GM18951 (cell line): ENCODE data around the gene TMEM151B.

Experiments used
- POLR2A ChIP-seq: IDR thresholded peaks from 4 replicates; pipeline ENCODE4 v1.6.1; 2011; ENCODE audit warnings: mild to moderate bottlenecking; ENCODE audit not compliant: insufficient read length, insufficient read depth; ENCODE audit errors: extremely low read depth
- in situ Hi-C: fragments of 300-500 bp; cut with MboI; formaldehyde crosslinking; loops from one replicate; pipeline ENCODE4 v1.12.0; 2022; ENCODE audit warnings: low sequenced_read_pairs, mixed read lengths, inconsistent platforms; ENCODE audit not compliant: unreplicated experiment

The TMEM151B gene

DNA sequence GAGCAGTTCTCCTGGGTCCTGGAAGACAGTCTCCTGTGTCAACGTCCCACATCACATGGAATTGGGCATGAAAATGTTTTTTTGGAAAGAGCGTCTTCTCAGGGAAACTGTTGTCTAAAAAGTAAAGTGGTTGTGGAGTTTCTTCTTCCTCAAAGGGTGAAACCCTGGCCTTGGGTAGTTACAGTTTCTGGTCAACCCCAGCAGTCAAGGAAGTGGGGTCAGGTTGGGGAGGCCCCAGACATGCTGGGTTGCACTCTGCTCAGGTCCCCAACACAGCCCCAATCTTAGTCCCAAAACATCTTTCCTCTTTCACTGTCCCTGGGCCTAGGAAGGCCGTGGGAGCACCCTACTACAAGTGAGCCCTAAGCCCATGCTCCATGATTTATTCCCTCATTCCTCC is 3.9 kb upstream of the TMEM151B start:
- no peak for TF ChIP-seq POLR2A
- in situ Hi-C loops: no loop called here

DNA sequence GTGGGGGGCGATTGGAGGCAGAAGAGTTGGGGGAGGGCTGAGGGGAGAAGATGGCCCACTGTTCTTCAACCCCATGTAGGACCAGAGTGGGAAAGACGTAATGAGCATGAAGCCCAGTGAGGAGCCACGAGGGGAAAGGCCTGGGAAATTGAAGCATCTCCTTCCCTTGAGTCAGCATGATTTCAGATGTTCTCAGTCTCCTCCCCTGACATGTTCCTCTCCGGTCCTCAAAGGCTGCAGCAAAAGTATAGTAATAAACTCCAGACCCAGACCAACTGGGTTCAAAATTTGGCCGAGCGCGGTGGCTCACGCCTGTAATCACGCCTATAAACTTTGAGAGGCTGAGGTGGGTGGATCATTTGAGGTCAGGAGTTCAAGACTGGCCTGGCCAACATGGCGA is 3.0 kb upstream of the TMEM151B start:
- TF ChIP-seq POLR2A: no peak
- in situ Hi-C loops: no loop called here

DNA sequence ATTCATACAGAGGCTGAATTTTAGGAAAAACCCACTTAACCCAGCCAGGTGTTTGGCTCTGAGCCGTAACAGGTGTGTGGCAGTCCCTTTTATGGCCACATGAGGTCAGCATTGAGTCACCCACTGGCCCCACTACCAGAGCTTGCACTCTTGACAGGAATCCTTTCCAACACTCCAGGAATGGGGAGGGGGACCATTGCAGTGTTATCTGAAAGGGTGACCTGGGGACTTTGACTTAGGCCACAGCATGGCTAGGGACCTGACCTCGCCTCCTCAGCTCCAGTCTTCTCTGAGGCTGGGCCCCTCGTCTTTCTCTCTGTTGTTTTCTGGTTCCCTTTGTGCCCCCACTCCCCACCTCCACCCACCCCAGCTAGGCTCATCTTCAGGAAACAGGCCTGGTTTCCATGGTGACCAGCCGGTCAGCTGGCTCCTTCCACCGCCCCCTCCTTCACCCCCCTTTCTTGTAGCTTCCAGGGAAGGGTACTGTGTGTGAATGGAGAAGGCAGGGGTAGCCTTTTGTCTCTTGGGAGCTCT is 2.1 kb upstream of the TMEM151B start:
- in situ Hi-C loops: no loop called here
- TF ChIP-seq POLR2A: no peak

DNA sequence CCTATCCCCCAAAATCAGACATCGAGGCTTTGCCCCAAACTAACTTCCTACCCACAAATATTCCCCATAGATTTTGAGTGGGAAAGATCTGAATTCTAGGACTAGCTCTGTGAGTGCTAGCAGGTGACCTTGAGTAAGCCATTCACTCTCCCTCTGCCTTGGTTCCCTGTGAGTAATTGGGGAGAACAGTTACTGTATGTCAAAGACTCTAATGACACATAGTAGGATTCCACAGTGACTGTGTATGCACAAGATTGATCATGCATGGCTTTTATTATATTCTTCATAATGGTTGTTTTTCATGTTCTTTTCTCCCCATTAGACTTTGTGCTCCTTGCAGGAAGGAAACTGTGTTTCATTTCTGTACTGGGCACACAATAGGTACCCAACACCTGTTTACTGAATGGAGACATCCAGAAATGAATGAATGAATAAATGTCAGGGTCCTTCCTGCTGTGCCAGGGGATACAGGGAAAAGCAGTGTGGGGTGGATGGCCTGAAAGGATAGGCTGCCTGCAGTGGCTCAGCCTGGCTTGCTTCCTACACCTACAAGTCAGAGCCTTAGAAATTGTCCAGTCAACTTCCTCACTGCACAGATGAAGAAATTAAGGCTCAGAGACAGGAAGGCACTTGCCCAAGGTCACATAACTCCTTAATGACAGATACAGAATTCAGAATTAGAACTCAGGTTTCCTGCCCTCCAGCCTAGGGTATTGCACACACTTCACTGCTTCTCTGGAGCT is 901 bp upstream of the TMEM151B start:
- TF ChIP-seq POLR2A: no peak

DNA sequence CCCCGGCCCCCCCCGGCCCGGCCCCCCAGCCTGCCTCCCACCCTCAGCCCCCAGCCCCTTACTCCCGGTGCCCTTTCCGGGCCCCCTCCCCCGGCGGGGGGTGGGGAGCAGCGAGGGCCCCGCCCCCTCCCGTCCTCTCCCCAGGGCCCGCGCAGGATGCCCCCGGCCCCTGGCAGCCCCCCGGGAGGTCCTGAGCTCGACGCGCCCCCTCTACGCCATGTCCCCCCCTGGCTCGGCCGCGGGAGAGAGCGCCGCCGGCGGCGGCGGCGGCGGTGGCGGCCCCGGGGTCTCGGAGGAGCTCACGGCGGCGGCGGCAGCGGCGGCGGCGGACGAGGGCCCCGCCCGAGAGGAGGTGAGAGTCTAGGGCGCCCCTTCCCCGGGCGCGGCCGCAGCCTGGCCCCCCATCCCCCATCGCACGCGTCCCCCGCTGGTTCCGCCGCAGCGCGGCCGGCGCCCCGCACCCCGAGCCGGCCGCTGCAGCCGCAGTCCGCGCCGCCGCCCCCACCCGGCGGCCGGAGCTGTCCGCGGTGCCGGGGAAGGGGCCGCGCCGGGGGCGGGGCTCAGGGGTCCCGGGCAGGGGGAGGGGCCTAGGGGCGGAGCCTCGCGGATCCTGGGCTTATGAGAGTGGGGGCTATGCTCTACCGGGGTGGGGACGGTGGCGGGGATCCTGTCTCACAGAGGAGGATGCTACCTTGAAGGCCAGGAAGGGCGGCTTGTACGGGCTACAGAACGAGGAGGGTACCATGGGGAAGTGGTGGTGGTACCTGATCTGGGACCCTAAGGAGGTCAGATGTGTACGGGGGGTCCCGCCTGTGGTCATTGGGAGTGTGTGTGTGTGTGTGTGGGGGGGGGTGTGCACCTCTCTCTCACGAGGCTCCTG is 516 bp downstream of the TMEM151B start:
- TF ChIP-seq POLR2A: no peak

More for the DNA sequence above, 901 bp upstream of the TMEM151B start:
- in situ Hi-C loops: no loop called here

DNA sequence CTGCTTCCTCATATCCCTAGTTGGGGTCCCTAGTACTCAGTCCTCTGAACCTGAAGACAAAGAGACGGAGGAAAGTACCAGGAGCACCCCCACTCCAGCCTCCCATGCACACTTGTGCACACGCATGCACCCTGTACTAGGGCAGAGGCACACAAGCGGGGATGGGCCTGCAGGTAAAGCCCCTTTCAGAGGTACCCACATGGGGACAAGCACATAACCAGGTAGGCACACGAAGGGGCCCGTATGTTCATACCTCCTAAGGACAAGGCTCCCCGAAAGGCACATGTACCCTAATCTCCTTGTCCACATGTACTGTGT is 1.1 kb downstream of the TMEM151B start:
- in situ Hi-C loops: no loop called here
- TF ChIP-seq POLR2A: no peak

More for the DNA sequence above, 516 bp downstream of the TMEM151B start:
- in situ Hi-C loops: no loop called here

DNA sequence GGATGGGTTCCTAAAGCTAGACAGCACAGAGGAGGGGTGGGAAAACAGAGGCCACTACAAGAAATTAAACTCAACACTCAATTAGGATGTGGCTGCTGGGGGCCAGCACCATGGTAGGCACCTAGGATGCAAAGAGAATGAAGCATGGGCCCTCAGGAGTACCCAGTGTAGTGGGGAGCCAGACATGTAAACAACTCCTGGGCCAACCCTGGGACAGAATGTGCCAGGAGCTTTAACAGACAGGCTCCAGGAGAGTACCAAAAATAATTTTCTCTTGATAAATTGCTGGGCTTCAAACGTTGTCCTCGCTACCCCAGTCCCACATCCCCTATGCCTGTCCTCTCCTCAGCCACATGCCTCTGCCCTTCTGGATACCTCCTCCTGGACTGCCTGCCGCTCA is 1.7 kb downstream of the TMEM151B start:
- no peak for TF ChIP-seq POLR2A
- in situ Hi-C loops: no loop called here

DNA sequence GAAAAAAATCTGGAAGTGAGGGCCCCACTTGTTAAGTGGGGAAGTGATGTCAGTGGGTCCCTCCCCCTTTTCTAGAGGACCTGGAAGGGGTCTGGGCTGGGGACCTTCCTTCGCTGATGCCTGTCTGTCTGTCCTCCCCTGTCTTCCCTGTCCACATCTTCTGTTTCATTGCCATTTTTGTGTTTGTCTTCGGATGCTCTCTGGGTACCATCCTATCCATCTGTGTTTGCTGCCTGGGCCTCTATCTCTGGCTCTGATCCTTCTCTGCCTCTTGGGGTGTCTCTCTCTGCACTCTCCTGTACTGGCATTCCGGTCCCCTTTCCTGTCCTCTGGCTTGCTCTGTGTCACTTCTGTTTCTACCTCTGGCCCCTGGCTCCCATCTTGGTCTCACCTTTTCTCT is 2.3 kb downstream of the TMEM151B start:
- no peak for TF ChIP-seq POLR2A
- in situ Hi-C loops: no loop called here

DNA sequence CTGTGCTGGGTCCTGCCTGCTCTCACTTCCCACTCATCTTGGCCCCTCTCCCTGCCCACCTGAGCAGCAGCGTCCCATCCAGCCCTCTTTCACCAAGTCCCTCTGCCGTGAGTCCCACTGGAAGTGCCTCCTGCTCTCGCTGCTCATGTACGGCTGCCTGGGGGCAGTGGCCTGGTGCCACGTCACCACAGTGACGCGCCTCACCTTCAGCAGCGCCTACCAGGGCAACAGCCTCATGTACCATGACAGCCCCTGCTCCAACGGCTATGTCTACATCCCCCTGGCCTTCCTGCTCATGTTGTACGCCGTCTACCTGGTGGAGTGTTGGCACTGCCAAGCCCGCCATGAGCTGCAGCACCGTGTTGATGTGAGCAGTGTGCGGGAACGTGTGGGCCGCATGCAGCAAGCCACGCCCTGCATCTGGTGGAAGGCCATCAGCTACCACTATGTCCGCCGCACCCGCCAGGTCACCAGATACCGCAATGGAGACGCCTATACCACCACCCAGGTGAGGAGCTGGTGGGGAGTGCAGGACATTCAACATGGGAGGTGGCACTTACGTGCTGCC is 2.8 kb downstream of the TMEM151B start:
- in situ Hi-C loops: no loop called here
- no peak for TF ChIP-seq POLR2A

DNA sequence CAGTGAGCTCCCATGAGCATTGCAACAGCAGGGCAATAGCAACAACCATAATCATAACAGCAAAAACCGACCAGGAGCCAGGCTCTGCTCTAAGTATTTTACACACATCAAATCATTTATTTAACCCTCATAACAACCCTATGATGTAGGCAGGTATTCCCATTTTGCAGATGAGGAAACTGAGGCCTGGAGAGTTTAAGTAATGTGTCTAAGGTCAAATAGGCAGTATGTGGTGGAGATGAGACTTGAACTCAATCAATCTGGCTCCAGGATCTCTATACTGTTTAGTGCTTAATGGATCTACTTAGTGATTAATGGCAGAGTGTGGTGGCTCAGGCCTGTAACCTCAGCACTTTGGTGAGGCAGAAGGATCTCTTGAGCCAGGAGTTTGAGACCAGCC is 3.4 kb downstream of the TMEM151B start:
- in situ Hi-C loops: no loop called here
- TF ChIP-seq POLR2A: no peak

DNA sequence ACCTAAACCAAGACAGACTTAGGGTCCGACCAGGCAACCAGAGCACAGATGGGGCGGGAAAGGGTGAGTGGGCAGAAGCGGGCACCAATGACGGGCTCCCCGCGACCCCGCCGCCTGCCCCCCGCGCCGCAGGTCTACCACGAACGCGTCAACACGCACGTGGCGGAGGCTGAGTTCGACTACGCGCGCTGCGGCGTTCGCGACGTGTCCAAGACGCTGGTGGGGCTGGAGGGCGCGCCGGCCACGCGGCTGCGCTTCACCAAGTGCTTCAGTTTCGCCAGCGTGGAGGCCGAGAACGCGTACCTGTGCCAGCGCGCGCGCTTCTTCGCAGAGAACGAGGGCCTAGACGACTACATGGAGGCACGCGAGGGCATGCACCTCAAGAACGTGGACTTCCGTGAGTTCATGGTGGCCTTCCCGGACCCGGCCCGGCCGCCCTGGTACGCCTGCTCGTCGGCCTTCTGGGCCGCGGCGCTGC is 5.1 kb downstream of the TMEM151B start:
- TF ChIP-seq POLR2A: no peak
- in situ Hi-C loops: no loop called here

DNA sequence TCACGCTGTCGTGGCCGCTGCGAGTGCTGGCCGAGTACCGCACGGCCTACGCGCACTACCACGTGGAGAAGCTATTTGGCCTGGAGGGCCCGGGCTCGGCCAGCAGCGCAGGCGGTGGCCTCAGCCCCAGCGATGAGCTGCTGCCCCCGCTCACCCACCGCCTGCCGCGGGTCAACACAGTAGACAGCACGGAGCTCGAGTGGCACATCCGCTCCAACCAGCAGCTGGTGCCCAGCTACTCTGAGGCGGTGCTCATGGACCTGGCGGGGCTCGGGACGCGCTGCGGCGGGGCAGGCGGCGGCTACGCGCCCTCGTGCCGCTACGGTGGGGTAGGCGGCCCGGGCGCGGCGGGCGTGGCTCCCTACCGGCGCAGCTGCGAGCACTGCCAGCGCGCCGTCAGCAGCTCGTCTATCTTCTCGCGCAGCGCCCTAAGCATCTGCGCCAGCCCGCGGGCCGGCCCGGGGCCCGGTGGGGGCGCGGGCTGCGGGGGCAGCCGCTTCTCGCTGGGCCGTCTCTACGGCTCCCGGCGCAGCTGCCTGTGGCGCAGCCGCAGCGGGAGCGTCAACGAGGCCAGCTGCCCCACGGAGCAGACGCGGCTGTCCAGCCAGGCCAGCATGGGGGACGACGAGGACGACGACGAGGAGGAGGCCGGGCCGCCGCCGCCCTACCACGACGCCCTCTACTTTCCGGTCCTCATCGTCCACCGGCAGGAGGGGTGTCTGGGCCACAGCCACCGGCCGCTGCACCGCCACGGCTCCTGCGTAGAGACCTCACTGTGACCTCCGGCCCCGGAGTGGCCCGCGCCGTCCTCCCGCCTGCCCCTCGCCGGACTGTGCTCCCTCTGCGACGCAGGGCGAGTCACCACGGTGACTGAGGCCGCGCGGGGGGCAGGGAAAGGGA is 5.7 kb downstream of the TMEM151B start:
- in situ Hi-C loops: no loop called here
- TF ChIP-seq POLR2A: no peak
